ENCODE results near the gene FICD. TPM values are rescaled to one million over a fixed set of nuclear protein-coding genes. Genes with fewer than 3 reads are reported as not detected.

FICD gene
- total and polyA plus RNA-seq, 9 of the 15 experiments (the other 6 are each of a cell fraction or from before 2014, with no cell fraction given), result 0.88 to 4.5 (median 1.9) TPM

DNA sequence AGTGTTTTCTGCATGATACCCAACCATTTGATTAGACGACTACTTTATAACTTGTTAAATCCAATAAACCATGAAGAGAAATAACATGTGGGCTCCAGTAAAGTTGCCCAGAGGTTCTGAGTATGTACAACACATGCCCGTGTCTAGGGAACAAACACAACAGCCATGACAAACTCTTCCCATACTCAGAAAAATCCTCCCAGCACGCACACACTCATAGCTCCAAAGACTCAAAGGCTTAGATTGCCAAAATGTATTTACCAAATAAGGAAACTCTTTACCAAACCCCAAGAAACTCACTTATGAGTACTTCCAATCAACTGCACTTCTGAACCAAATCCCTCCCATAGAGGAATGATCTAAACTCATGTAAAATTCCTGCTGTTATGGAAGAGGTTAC is 28.6 kb downstream of the FICD start:
- Histone ChIP-seq H3K9me3 (replicated peaks; ENCODE audit: control insufficient read depth, insufficient read depth, low read depth, low read length) (no peaks in the 10 kb centered on the region), H4K20me1 (replicated peaks; ENCODE audit: control insufficient read depth, insufficient read depth, low read length) (peaks cover 10% of the 10 kb centered on the region; the same call in 1 of the 2 replicates), H3K79me2 (ENCODE audit: control insufficient read depth, insufficient read depth, low read length) (peaks cover 62% of the 10 kb centered on the region), H2AFZ (ENCODE audit: low read depth, low read length) (no peak overlapping the region), H3K9me1 (ENCODE audit: control insufficient read depth, insufficient read depth, low read length) (no peaks in the 10 kb centered on the region), H3K36me3 (ENCODE audit: control insufficient read depth, insufficient read depth, low read length) (peaks cover 85% of the 10 kb centered on the region), H3K4me3 (no peak overlapping the region), H3K4me2 (ENCODE audit: insufficient read depth, low read length) (no peak overlapping the region), H3K27me3 (ENCODE audit: control insufficient read depth in 2 of 2, insufficient read depth in 2 of 2, low read length in 2 of 2) (no peaks in the 10 kb centered on the region), H3K4me1 (replicated peaks in 1 of 2; ENCODE audit: control insufficient read depth in 2 of 2, insufficient read depth in 2 of 2, low read length in 2 of 2) (peaks cover 0 to 4% of the 10 kb centered on the region in 2 experiments; a peak in 3 of 5 replicates), H3K9ac (ENCODE audit: insufficient read depth in 1 of 2, low read depth in 2 of 2, low read length in 2 of 2) (no peak overlapping the region), H3K27ac (ENCODE audit: extremely low read depth, low read depth, low read length) (no peak overlapping the region)
- 83% methylated on average over 3 of the region's 3 CpGs for WGBS (ENCODE audit: insufficient coverage, low coverage, missing lambda C conversion rate)
- intact Hi-C loops (cut with micrococcal nuclease), result no loop called here
- BruUV-seq (replicated peaks), result no TSS peak
- in situ Hi-C loops (cut with MboI), result no loop called here
- POLR2A ChIA-PET, result interaction anchor here (0.9 to 1.5 kb wide), 4 partner anchors 10 to 19 kb away, joined by 4 to 7 read pairs (median 5); partner anchors contain the start of genes ISCU and SART3
- no peak for FAIRE-seq
- ATAC-seq, result no peak
- CTCF ChIA-PET (ENCODE audit: low intra/inter-chr PET ratio), result no interaction called here
- DNase-seq (ENCODE audit: extremely low read depth in 1 of 4, low spot score in 3 of 4), result no peak
- TF ChIP-seq, protein P1, sequence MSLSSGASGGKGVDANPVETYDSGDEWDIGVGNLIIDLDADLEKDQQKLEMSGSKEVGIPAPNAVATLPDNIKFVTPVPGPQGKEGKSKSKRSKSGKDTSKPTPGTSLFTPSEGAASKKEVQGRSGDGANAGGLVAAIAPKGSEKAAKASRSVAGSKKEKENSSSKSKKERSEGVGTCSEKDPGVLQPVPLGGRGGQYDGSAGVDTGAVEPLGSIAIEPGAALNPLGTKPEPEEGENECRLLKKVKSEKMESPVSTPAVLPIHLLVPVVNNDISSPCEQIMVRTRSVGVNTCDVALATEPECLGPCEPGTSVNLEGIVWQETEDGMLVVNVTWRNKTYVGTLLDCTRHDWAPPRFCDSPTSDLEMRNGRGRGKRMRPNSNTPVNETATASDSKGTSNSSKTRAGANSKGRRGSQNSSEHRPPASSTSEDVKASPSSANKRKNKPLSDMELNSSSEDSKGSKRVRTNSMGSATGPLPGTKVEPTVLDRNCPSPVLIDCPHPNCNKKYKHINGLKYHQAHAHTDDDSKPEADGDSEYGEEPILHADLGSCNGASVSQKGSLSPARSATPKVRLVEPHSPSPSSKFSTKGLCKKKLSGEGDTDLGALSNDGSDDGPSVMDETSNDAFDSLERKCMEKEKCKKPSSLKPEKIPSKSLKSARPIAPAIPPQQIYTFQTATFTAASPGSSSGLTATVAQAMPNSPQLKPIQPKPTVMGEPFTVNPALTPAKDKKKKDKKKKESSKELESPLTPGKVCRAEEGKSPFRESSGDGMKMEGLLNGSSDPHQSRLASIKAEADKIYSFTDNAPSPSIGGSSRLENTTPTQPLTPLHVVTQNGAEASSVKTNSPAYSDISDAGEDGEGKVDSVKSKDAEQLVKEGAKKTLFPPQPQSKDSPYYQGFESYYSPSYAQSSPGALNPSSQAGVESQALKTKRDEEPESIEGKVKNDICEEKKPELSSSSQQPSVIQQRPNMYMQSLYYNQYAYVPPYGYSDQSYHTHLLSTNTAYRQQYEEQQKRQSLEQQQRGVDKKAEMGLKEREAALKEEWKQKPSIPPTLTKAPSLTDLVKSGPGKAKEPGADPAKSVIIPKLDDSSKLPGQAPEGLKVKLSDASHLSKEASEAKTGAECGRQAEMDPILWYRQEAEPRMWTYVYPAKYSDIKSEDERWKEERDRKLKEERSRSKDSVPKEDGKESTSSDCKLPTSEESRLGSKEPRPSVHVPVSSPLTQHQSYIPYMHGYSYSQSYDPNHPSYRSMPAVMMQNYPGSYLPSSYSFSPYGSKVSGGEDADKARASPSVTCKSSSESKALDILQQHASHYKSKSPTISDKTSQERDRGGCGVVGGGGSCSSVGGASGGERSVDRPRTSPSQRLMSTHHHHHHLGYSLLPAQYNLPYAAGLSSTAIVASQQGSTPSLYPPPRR (CRISPR knock-in tag; IDR thresholded peaks at IDR 0.05; ENCODE audit: borderline replicate concordance), result no peak
- no peak for TF ChIP-seq GTF3C2 (IDR thresholded peaks at IDR 0.05; ENCODE audit: borderline replicate concordance, extremely low read depth, insufficient read length)
- TF ChIP-seq KDM1A (IDR thresholded peaks at IDR 0.05), result no peak
- no peak for TF ChIP-seq ZNF133 (CRISPR knock-in tag; IDR thresholded peaks at IDR 0.05)
- no peak for TF ChIP-seq HIVEP1 (CRISPR knock-in tag; IDR thresholded peaks at IDR 0.05)
- TF ChIP-seq HDAC2 (IDR thresholded peaks at IDR 0.05), result no peak
- no peak for TF ChIP-seq XRCC5 (IDR thresholded peaks at IDR 0.05; ENCODE audit: low read depth, low read length)
- no peak for TF ChIP-seq NUFIP1 (IDR thresholded peaks at IDR 0.05; ENCODE audit: partially characterized antibody)
- TF ChIP-seq, protein P2, sequence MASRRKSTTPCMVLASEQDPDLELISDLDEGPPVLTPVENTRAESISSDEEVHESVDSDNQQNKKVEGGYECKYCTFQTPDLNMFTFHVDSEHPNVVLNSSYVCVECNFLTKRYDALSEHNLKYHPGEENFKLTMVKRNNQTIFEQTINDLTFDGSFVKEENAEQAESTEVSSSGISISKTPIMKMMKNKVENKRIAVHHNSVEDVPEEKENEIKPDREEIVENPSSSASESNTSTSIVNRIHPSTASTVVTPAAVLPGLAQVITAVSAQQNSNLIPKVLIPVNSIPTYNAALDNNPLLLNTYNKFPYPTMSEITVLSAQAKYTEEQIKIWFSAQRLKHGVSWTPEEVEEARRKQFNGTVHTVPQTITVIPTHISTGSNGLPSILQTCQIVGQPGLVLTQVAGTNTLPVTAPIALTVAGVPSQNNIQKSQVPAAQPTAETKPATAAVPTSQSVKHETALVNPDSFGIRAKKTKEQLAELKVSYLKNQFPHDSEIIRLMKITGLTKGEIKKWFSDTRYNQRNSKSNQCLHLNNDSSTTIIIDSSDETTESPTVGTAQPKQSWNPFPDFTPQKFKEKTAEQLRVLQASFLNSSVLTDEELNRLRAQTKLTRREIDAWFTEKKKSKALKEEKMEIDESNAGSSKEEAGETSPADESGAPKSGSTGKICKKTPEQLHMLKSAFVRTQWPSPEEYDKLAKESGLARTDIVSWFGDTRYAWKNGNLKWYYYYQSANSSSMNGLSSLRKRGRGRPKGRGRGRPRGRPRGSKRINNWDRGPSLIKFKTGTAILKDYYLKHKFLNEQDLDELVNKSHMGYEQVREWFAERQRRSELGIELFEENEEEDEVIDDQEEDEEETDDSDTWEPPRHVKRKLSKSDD (conservative IDR thresholded peaks at IDR 0.05; ENCODE audit: low read length), result no peak
- no peak for TF ChIP-seq SMARCA4 (IDR thresholded peaks at IDR 0.05)

Measured in K562 (cell line).